DND-41 (cell line): ENCODE data around the gene PNKP.

ENCODE experiments used
- EZH2 ChIP-seq: IDR thresholded peaks from 3 replicates; pipeline ENCODE4 v1.6.1; 2012; ENCODE audit warnings: borderline replicate concordance, low read depth, mild to moderate bottlenecking, moderate library complexity, low read length, inconsistent platforms; ENCODE audit not compliant: severe bottlenecking
- TF ChIP-seq, protein P1 (sequence below): IDR thresholded peaks from 2 replicates; pipeline ENCODE4 v1.5.1; 2012; ENCODE audit warnings: borderline replicate concordance, low read length, moderate library complexity, mild to moderate bottlenecking; ENCODE audit not compliant: poor library complexity, severe bottlenecking; ENCODE audit errors: extremely low read depth

DNA sequence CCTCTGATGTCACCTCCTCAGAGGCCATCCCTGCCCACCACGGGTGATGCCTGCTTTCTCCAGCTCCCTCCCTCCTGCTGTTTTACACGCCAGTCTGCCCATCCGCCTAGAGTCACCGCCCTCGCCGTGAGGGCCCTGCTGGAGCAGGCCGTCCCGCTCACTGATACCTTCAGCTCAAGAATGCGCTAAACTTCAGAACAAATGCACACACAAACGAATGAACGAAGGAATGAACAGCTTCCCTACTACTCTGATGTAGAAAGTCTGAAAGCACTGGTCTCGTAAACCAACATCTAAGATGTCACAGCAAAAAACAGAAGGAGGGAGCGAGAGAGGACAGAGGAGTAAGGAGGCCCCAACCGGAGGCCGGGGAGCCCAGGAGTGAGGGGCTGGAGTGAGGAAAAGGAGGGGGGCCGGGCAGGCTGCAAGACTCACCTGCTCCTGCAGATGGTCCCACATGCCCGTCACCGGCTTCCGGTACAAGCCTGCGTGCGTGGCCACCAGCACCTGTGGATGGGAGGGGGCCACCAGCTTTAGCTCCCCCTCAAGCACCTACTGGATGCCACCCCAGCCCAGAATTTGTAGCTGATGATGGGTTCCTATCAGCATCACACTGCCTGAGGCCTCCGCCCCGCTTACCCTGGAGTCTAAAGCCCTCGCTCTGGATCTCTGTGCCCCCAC is 4.0 kb downstream of the PNKP start:
- TF ChIP-seq, protein P1, sequence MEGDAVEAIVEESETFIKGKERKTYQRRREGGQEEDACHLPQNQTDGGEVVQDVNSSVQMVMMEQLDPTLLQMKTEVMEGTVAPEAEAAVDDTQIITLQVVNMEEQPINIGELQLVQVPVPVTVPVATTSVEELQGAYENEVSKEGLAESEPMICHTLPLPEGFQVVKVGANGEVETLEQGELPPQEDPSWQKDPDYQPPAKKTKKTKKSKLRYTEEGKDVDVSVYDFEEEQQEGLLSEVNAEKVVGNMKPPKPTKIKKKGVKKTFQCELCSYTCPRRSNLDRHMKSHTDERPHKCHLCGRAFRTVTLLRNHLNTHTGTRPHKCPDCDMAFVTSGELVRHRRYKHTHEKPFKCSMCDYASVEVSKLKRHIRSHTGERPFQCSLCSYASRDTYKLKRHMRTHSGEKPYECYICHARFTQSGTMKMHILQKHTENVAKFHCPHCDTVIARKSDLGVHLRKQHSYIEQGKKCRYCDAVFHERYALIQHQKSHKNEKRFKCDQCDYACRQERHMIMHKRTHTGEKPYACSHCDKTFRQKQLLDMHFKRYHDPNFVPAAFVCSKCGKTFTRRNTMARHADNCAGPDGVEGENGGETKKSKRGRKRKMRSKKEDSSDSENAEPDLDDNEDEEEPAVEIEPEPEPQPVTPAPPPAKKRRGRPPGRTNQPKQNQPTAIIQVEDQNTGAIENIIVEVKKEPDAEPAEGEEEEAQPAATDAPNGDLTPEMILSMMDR: no peak
- TF ChIP-seq EZH2: no peak
